Colonic mucosa (tissue), 4 donors: ENCODE data around the gene BLOC1S1. TPM values are rescaled to one million over a fixed set of nuclear protein-coding genes. Genes with fewer than 3 reads are reported as not detected.

Experiments used
- DNase-seq: peaks from one replicate; pipeline ENCODE4 v3.0.0-alpha.2; 2020
- H3K27ac ChIP-seq: fragments of 200-600 bp; one replicate; pipeline ENCODE4 v1.8.0; 2021
- H3K27me3 ChIP-seq: fragments of 200-600 bp; one replicate; pipeline ENCODE4 v1.8.0; 2021
- H3K36me3 ChIP-seq: fragments of 200-600 bp; one replicate; pipeline ENCODE4 v1.8.0; 2021
- H3K4me1 ChIP-seq: fragments of 200-600 bp; one replicate; pipeline ENCODE4 v1.8.0; 2021; ENCODE audit warnings: mild to moderate bottlenecking
- H3K4me3 ChIP-seq: fragments of 200-600 bp; one replicate; pipeline ENCODE4 v1.8.0; 2021
- H3K9ac ChIP-seq, 2 donors: one replicate each; pipeline ENCODE4 v1.7.0; 2013; ENCODE audit warnings: control low read depth in 2 of 2, low read depth in 2 of 2, low read length in 2 of 2
- H3K9me3 ChIP-seq: fragments of 200-600 bp; one replicate; pipeline ENCODE4 v1.8.0; 2021
- intact Hi-C: fragments of 100-400 bp; cut with DNase I; formaldehyde crosslinking; loops from one replicate; pipeline ENCODE4 v1.14.1; 2022
- total RNA-seq, 2 donors: library from RNA; stranded (reverse); fragmentation: NEBNext Ultra II Directional in 1 of 2; extraction: Animal tissue kit (Norgen Biotek cat#: 25700) in 1 of 2; gene quantifications; one replicate each; pipeline ENCODE4 v1.2.1, GENCODE V29; 2021
- TF ChIP-seq, protein P1 (sequence below): fragments of 200-600 bp; IDR thresholded peaks from one replicate; pipeline ENCODE4 v1.8.0; 2022; ENCODE audit warnings: antibody characterized with exemption, mild to moderate bottlenecking
- donor health status: healthy.
- donor health status: DM: no; HTN: no; CAD: no.
- donor health status: DM: no; HTN: no; CAD: no.

The BLOC1S1 gene
- total RNA-seq, 2 donors from 2014 or later: 214 to 242 TPM

DNA sequence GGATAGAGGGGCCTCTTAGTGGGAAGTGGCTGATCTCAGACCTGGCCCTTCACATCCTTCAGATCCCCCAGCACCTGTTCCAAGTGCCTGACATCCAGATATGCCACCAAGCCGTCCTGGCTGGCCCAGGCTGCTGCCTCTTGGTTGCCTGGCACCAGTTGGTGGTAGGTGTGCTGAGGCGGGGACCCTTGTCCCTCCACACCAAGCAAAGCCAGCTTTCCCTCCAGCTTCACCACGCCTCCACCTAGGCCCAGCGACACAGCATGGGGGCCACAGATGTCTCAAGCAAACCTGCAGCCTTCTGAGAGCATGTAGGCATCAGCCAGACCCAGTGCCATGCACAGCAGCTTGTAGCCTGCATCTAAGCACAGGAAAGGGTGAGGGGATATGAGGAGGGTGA is 16.4 kb downstream of the BLOC1S1 start:
- Histone ChIP-seq H3K9ac (no peak overlapping the region), H3K9me3 (no peaks in the 10 kb centered on the region), H3K4me1 (no peaks in the 10 kb centered on the region), H3K36me3 (no peaks in the 10 kb centered on the region), H3K27ac (no peak overlapping the region), H3K4me3 (no peak overlapping the region), H3K27me3 (no peaks in the 10 kb centered on the region)
- TF ChIP-seq, protein P1, sequence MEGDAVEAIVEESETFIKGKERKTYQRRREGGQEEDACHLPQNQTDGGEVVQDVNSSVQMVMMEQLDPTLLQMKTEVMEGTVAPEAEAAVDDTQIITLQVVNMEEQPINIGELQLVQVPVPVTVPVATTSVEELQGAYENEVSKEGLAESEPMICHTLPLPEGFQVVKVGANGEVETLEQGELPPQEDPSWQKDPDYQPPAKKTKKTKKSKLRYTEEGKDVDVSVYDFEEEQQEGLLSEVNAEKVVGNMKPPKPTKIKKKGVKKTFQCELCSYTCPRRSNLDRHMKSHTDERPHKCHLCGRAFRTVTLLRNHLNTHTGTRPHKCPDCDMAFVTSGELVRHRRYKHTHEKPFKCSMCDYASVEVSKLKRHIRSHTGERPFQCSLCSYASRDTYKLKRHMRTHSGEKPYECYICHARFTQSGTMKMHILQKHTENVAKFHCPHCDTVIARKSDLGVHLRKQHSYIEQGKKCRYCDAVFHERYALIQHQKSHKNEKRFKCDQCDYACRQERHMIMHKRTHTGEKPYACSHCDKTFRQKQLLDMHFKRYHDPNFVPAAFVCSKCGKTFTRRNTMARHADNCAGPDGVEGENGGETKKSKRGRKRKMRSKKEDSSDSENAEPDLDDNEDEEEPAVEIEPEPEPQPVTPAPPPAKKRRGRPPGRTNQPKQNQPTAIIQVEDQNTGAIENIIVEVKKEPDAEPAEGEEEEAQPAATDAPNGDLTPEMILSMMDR: no peak
- intact Hi-C loops: no loop called here
- no peak for DNase-seq

DNA sequence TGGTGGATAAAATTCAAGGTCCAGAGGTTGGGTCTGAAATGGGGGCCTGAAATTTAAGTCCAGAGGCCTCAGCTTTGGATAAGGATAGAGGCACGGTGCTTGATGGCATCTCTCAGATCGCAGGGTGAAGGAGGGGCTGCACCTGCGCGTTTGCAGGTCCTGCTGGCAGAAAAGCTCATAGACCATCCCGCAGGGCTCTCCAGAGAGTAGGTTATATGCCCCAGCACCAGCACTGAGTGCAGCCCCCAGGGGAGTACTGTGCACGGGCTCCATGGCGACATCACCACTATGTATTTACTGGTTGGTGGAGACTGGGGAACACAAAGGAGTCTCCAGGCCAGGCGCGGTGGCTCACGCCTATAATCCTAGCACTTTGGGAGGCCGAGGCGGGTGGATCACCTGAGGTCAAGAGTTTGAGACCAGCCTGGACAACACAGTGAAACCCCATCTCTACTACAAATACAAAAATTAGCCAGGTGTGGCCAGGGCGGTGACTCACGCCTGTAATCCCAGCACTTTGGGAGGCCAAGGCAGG is 17.2 kb downstream of the BLOC1S1 start:
- Histone ChIP-seq H3K9me3 (no peaks in the 10 kb centered on the region), H3K9ac (no peak overlapping the region), H3K4me1 (peaks cover 5% of the 10 kb centered on the region), H3K27me3 (no peaks in the 10 kb centered on the region), H3K36me3 (no peaks in the 10 kb centered on the region), H3K4me3 (no peak overlapping the region), H3K27ac (no peak overlapping the region)
- TF ChIP-seq, protein P1: no peak
- DNase-seq: no peak
- intact Hi-C loops: no loop called here

DNA sequence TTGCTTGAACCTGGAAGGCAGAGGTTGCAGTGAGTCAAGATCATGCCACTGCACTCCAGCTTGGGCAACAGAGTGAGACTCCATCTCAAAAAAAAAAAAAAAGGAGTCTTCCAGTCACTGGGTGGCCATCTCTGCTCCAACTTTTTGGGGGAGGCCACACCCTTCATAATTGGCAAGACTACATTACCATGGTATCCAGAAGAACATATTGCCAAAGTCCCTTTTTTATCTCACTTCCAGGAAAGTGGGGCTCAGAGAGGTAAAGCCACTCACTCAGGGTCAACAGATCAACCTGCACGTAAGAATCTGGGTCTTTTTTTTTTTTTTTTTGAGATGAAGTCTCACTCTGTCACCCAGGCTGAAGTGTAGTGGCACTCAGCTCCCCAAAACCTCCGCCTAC is 18.0 kb downstream of the BLOC1S1 start:
- TF ChIP-seq, protein P1: no peak
- Histone ChIP-seq H3K27me3 (no peaks in the 10 kb centered on the region), H3K36me3 (no peaks in the 10 kb centered on the region), H3K9ac (no peak overlapping the region), H3K4me1 (peaks cover 9% of the 10 kb centered on the region), H3K4me3 (no peak overlapping the region), H3K27ac (no peak overlapping the region), H3K9me3 (no peaks in the 10 kb centered on the region)
- no peak for DNase-seq
- intact Hi-C loops: no loop called here

DNA sequence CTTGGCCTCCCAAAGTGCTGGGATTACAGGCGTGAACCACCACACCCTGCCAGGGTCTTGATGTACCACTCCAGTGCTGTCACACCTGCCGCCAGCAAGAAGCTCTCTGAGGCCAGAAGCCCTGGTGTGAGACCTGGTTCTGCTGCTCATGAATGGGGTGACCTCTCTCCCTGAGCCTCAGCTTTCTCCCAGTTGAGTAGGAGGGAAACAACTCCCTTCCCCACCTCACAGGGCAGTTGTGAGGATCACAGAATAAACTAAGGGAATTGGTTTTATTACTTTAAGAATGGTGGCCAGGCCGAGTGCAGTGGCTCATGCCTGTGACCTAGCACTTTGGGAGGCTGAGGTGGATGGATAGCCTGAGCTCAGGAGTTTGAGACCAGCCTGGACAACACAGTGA is 18.7 kb downstream of the BLOC1S1 start:
- no peak for DNase-seq
- Histone ChIP-seq H3K27ac (no peak overlapping the region), H3K4me1 (peaks cover 9% of the 10 kb centered on the region), H3K9me3 (no peaks in the 10 kb centered on the region), H3K36me3 (no peaks in the 10 kb centered on the region), H3K4me3 (no peak overlapping the region), H3K27me3 (no peaks in the 10 kb centered on the region), H3K9ac (no peak overlapping the region)
- TF ChIP-seq, protein P1: no peak
- intact Hi-C loops: no loop called here

DNA sequence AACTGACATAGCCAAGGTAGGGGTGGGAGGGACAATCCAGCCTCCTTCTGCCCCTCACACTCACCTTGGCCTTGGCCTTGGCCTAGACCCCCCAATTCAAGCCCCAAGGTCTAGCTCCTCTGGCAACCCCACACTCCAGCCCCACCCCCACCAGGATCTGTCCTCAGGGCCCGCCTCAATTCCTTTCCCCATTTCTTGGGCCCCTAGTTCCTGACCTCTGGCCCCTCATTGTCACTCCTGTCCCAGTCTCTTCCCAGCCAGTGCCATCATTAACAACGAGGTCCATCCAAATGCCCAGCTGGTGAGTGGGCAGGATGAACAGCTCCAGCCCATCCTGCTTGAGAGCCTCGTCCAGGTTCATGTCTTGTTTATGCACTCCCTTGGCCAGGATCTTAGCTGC is 20.2 kb downstream of the BLOC1S1 start:
- Histone ChIP-seq H3K9ac (no peak overlapping the region), H3K27me3 (no peaks in the 10 kb centered on the region), H3K9me3 (no peaks in the 10 kb centered on the region), H3K27ac (no peak overlapping the region), H3K4me1 (peaks cover 9% of the 10 kb centered on the region), H3K36me3 (no peaks in the 10 kb centered on the region), H3K4me3 (no peak overlapping the region)
- TF ChIP-seq, protein P1: no peak
- intact Hi-C loops: loop anchor here (5.0 kb wide), 1 partner anchor 201 kb away; no protein-coding TSS in a partner anchor
- no peak for DNase-seq
